Eye (tissue), 1 donor: ENCODE data around the gene MEX3D.
A peak's percentile ranks its signal among the peaks of the same experiment; 100 is the strongest.
"Not testable (repeated sequence)": the region's sequence is repeated elsewhere in the genome, so short reads cannot be mapped to it uniquely, and the experiment has no call there.

Source experiments
- DNase-seq: peaks from one replicate; pipeline ENCODE4 v3.0.0-alpha.2; 2015

MEX3D gene

DNA sequence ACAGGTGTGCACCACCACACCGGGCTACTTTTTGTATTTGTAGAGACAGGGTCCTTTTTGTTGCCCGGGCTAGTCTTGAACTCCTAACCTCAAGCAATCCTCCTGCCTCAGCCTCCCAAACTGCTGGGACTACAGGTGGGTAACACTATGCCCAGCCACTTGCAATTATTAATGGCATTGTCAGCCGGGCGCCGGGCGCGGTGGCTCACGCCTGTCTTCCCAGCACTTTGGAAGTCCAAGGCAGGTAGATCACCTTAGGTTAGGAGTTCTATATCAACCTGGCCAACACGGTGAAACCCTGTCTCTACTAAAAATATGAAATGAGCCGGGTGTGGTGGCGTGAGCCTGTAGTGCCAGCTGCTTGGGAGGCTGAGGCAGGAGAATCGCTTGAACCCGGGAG lies 2.7 kb upstream of the MEX3D start:
- no peak for DNase-seq

DNA sequence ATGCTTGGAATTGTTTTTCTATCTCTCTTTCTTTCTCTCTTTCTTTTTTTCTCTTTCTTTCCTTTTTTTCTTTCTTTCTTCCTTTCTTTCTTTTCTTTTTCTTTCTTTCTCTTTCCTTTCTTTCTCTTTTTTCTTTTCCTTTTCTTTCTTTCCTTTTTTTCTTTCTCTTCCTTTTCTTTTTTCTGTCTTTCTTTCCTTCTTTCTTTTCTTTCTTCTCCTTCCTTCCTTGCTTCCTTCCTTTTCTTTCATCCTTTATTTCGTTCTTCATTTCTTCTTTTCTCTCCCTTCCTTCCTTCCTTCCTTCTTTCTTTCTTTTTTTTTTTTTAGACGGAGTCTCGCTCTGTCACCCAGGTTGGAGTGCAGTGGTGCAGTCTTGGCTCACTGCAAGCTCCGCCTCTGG lies 1.9 kb upstream of the MEX3D start:
- DNase-seq: no peak

DNA sequence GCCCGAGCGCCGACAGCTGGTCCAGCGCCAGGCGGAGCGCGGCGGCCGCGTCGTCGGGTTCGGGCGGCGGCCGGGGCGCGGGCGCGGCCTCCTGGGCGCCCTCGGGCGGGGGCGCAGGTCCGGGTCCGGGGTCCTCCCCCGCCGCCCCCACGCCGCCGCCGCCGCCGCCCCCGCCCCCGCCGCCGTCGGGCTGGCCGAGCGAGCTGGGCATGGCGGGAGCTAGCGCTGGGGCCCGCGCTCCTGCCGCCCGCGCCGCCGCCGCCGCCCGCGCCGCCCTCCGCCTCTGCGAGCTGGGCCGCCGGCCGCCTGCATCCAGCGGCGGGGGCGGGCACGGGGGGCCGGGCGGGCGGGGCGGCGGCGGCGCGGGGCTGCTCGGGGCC lies 287 bp downstream of the MEX3D start:
- DNase-seq: no peak

DNA sequence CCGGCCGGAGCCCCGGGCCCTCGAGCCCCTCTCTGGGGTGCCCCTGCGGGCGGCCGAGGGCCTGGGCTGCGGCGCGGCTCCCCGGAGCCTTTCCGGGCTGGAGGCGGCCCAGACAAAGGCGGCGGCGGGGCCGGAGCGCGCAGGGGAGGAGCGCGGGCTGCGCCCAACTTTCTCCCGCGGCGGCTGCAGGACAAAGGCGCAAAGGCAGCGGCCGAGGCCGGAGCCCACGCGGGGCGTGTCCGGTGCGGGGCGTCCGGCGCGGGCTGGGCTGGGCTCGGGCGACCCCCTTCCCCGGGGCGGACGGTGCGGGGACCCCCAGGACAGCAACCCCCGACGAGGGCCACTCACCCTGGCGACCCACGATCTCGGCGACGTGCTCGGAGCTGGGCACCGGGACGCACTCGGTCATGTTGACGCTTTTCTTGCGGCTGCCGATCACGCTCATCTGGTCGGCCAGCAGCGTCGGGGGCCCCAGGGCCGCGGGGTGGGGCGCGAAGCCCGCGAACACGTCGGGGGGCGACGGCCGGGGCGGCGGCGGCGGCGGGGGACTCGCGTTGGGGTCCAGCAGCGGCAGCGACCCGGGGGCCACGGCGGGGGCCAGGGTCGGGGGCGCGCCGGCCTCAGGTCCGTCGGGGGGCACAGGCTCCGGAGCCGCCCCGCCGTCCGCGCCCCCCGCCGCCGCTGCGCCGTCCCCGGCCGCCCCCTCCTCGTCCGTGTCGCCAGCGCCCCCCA lies 843 bp downstream of the MEX3D start:
- DNase-seq: no peak

DNA sequence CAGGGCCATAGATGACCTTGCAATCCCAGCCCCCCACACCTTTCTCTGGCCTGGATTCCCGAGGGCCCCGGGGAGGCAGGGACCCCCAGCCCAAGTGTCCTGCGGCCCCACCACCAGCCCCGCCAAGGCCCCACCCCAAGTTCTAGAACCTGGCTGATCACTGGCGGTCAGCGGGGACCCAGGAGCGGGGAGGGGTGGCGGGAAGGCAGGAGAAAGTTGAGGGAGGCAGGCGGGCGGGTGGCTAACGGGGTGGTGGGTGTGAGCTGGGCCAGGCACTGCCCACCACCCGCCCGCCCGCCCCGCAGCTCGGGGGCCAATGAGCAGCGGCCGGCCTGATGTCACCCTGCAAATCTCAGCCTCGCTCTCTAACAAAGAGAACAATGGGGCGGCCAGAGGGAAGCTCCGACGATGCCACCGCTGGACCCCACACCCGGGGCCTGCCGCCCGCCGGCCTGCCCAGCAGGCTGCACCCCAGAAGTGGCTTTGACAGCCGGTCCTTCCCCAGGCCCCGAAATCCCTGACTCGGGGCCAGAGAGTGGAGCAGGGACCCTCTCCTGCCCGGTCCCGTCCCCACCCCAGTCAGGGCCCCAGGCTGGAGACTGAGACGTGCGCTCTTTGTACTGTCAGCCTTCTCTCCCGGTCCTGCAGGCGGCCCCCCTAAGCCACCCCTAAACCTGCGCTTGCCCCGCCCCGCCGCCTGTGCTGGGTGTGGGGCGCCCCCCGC lies 1.6 kb downstream of the MEX3D start:
- DNase-seq: peak; percentile 96

DNA sequence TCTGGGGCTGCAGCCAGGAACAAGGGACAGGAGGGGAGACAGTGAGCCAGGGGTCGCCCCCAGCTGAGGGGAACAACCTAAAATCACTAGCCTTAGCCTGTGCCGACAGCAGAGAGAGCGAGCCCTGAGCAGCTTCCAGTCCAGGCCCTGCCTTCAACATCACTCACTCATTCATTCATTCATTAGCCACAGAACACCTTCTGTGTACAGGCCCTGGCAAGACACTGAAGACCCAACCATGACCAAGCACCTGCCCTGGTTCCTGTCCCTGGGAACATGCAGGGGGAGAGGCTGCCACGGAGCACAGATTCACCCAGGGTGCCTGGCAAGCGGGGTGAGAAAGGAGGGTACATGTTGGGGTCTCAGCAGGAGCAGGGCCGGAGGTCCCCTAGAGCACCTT lies 4.9 kb downstream of the MEX3D start:
- no peak for DNase-seq

DNA sequence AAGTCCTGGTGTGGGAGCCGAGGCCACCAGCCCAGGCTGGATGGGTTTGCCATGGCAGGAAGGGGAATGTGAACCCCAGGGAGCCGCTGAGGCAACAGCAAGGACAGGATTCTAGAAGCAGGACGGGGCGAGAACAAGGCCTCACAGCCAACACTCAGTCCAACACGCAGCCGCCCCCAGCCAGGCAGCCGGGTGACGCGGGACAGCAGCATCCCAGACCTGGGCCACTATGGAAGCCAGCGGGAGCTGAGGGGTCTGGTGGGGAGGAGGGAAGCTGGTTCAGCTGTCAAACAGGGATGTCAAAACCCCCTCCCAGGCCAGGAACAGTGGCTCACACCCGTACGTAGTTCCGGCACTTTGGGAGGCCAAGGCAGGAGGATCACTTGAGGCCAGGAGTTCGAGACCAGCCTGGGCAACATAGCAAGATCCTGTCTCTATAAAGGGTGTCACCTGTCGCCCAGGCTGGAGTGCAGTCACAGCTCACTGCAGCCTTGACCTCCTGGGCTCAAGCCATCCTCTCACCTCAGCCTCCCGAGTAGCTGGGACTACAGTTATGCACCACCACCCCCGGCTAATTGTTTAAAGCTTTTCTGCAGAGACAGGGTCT lies 6.8 kb downstream of the MEX3D start:
- no peak for DNase-seq

DNA sequence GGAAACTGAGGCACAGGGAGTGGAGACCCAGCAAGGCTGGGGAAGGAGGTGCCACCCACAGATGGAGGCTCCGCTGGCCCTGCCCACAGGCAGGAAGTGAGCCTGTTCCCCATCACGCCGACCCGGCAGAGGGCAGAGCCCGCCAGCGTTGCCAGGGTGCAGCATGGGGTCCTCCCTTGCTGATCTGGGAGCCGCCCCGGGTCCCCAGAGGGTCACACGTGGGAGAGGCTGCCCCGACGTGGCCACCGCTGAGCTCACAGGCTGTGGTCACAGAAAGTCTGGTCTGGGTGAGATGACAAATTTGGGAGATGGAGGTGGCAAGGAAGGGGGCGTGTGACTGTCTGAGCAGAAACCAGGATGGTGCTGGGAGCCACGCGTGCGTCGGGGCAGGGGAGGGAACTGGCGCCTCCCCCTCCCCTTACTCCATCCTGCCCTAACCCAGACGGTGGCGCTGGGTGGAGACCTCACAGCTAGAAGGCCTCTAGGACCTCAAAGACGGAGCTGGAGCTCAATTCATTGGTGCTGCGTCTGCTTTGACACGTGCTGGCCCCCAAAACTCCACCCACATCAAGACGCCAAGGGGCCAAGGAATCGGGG lies 7.7 kb downstream of the MEX3D start:
- no peak for DNase-seq

DNA sequence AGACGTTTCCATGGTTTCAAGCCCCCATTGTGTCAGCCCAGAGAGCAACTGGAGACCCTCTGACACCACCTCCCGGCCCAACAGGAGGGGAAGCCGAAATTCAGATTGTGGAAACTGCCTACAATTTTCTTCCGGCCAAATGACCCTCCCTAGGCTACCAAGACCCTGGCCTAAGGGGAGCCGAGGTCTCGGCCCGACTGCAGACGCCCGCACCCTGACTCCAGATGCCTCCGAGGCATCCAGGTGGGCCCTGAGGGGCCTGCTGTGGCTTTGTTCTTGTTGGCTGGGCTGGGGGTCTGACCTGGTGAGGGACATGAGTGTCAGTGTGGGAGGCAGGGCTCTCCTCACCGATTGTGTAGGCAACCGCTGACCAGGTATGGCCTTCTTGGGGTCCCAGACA lies 9.6 kb downstream of the MEX3D start:
- DNase-seq: no peak

DNA sequence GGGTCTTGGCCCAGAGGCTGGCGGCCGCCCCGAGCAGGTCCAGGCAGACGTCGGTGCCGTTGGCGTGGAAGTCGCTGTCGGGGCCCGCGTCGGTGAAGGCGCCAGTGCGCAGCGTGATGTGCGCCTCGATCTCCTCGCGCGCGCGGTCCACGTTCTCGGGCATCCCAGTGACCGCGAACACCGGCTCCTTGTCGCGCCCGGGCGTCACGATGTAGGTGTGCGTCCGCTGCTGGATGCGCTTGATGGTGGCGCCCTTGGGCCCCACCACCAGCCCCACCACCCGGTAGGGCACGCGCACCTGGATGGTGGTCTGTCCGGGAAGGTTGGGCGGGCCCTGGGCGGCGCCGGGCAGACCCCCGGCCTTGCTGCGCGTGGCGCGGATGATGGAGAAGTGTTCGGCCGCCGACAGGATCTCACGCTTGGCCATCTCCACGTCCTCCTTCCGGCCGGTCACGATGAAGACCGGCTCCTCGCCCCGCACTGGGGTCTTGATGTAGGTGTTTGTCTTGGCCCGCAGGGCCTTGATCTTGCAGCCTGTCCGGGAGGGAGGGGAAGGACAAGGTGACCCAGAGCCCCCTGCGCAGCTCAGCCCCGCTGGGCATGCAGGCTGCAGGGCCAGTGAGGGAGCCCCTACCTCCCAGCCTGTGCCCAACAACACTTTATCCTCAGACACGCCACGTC lies 11.6 kb downstream of the MEX3D start:
- no peak for DNase-seq

DNA sequence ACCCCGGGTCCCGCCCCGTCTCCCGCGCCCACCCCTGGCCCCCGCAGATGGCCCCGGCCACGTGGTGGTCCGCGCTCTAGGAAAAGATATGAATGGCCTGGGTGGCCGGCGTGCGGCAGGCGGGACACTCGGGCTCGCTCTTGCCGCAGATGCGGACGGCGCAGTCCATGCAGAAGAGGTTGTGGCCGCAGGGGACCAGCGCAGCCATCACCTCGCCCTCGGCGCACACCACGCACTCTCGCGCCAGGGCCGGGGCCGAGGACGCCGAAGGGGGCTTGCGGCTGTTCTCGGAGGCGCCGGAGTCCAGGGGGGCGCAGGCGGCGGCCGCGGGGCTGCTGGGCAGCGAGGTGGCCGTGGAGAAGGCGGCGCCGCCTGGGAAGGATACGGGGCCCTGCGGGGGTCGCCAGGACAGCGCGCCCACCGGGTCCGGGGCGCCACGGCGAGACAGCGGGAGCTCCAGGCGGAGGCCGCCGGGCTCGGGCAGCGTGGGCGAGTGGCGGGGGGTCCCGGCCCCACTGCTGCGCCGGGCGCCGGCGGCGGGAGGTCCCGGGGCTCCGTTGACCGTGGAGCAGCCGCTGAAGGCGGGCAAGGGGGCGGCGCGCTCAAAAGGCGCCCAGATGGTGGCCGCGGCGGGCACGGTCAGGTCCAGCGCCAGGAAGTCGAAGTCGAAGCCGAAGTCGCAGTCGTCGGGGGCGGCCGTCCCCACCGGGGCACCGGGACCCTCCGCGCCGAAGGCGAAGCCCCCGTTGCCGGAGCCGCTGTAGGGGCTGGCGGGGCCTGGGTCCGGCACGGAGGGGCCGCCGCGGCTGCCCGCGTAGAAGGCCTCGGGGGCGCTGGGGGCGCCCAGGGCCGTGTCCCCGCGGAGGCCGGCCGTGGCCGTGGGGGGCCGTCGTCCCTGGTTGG lies 12.4 kb downstream of the MEX3D start:
- DNase-seq: no peak

DNA sequence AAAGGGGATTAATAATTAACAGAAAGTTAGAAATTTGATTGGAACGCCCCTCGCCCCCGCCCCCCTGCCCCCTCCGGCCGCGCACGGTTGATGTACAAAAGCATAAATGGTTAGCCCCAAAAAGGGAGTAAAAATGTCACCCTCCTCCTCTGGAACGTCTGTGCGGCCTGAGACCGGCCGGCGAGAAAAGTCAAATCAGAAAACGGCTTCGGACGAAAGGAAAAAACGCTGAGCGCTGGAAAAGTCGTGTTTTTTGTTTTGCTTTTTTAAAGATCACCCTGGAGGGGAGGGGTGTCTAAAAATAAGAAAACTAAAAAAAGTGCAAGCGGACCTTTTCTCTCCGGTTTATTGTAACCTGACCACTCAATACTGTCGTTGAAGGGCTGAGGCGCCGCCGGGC lies 13.2 kb downstream of the MEX3D start:
- no peak for DNase-seq

DNA sequence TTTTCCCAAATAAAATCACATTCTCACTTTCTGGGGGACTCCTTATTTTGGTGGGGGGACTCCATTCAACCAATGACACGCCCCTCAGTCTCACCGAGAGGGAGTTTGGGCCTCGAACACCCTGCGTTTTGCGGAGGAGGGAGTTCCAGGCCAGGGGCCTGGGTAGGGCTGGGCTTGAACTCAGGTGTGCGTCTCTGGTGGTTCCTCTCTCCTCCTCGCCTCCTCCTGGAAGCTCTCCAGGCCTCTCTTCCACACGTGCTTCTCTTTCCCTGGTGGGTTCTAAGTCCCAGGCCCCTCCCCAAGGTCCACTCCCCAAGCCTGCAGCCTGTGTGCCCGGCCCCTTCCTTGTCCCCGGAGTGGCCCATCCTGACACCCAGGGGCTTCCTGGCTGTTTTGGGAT lies 14.7 kb downstream of the MEX3D start:
- no peak for DNase-seq

DNA sequence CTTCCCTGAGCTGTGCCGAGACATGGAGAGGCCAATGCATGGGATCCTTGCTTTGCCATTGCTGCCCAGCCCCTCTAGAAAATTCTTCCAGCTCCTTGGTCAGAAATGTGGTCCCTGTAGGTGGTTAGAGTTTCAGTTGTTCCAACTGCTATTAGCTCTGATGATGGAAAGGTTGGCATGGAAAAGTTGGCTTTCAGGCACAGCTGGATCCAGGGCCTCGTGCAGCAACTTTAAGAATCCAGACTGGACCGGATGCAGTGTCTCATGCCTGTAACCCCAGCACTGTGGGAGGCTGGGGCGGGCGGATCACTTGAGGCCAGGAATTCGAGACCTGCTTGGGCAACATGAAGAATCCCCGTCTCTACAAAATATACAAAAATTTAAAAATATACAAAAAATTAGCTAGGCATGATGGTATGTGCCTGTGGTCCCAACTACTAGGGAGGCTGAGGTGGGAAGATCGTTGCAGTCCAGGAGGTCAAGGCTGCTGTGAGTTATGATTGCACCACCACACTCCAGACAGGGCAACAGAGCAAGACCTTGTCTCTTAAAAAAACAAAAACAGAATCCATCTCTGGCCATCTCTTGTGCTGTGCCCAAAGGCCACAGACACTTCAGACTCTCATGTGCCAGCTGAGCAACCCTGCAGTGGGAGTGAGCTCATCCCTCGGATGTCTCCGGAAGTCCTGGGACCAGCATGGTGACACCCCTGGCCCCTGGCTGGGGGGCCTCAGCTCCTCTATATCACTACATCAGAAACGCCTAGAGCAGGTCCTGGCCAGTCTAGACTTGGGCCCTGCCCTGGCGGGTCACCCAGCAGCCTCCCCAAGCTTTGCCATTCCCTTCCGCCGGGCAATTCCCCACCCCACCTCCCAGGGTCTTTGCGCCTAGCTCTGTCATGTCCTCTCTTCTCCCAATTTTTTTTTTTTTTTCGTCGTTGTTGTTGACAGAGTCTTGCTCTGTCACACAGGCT lies 16.8 kb downstream of the MEX3D start:
- no peak for DNase-seq

DNA sequence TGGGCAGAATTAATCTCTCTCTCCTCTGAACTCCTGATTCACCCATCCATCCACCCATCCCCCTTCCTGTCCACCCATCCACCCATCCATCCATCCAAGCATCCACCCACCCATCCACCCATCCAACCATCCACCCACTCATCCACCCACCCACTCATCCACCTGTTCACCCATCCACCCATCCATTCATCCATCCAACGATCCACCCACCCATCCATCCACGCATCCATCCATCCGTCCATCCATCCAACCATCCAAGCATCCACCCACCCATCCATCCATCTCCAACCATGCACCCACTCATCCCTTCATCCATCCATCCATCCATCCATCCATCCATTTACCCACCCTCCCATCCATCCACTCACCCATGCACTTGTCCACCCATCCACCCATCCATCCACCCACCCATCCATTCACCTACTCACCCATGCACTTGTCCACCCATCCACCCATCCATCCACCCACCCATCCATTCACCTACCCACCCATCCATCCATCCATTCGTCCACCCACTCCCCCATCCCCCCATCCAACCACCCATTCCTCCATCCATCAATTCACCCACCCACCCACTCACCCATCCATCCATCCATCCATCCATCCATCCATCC lies 18.7 kb downstream of the MEX3D start:
- DNase-seq: no peak

DNA sequence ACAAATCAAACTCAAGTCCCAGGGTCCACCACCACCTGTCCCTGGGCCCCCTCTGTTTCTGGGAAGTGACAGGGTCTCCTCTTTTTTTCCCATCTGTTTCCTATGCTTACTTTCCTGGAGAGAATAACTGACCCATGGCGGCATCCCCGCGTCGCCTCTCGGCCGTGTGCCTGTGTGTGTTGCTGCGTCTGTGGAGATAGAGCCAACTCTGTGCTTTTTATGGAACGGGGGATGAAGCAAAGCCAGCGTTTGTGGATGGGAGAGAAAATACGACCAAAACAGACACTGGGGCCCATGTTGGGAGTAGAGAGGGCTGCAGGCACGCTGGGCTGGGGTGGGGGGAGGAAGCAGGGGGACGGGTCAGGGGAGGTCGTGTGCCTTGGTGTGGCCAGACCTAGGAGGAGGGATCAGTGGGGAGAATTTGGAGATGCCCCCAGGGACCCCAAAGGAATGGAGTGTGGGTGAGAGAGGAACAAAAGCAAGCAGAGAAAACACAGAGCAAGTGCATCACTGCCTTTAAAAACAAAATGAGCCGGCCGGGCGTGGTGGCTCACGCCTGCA lies 27.7 kb downstream of the MEX3D start:
- no peak for DNase-seq

DNA sequence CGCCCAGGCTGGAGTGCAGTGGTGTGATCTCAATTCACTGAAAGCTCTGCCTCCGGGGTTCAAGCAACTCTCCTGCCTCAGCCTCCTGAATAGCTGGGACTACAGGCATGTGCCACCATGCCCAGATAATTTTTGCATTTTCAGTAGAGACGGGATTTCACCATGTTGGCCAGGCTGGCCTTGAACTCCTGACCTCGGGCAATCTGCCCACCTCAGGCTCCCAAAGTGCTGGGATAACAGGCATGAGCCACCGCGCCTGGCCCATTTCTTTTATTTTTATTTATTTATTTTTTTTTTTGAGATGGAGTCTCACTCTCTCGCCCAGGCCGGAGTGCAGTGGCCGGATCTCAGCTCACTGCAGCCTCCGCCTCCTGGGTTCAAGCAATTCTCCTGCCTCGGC lies 28.4 kb downstream of the MEX3D start:
- not testable (repeated sequence) for DNase-seq

DNA sequence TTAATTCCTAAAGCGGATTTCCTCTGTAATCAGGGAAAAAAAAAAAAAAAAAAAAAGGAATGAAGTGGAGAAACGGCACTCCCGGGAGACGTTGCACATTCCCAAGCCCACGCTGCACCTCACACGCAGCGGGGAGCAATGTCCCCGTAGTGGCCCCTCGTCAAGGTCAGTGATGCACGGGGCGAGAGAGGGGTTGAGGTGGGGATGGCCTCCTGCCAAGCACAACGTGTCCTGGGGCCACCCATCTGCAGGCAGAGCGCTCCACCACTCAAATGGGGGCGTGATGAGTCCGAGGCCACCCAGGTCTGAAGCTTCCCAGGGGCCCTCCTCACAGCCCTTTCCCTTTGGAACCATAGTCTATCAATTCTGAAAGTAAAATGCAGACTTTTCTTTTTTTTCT lies 29.1 kb downstream of the MEX3D start:
- DNase-seq: no peak

DNA sequence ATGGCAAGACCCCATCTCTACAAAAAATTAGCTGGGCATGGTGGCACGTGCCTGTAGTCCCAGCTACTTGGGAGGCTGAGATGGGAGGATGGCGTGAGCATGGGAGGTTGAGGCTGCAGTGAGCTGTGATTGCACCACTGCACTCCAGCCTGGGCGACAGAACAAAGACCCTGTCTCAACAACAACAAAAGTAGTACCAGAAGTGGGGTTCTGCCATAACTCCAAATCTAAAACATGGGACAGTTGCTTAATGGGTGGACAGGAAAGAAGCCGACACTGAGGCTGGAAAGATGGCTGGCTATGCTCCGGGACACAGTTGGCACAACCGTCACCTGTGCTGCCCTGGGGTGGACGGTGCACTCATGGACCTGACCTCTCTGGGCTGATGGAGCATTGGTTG lies 32.4 kb downstream of the MEX3D start:
- DNase-seq: not testable (repeated sequence)

DNA sequence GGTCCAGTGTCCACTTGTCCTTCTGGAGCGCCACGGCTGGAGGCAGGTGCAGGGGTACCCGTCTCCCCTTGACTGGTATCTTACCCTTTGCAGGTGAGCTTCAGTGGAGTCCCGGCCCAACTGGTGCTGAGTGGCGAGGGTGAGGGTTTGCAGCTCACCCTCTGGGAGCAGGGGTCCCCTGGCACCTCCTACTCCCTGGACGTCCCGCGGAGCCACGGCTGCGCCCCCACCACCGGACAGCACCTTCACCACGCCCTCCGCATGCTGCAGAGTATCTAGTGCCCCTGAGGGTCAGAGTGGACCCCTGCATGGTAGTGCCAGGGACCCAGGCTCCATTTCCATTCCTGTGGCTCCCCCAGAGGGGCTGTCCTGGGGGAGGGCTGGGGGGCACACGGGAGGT lies 33.2 kb downstream of the MEX3D start:
- DNase-seq: no peak
